HepG2 (cell line): ENCODE data around the gene MROH2A. TPM values are rescaled to one million over a fixed set of nuclear protein-coding genes. Genes with fewer than 3 reads are reported as not detected.

Source experiments
- ATAC-seq: fragments of 200-7000 bp; cut with Tn5 transposase; 3 replicates; pipeline ENCODE4 v1.9.1; 2020; ENCODE audit warnings: mild to moderate bottlenecking, moderate library complexity
- BruUV-seq: library from RNA; stranded (reverse); fragments of 400-500 nt; replicated peaks from 2 replicates; lab custom pipeline; 2021; lab: Mats Ljungman, UMichigan
- CTCF ChIA-PET: fragments of 300-600 bp; formaldehyde crosslinking; extraction: SDS; loops from one replicate; lab custom pipeline; 2021; ENCODE audit warnings: low total read pairs, inconsistent platforms, low intra/inter-chr PET ratio; lab: Yijun Ruan, JAX
- POLR2A ChIA-PET: fragments of 350-600 bp; sonication (Branson Sonifier 250); formaldehyde crosslinking; loops from one replicate; lab custom pipeline; 2020; ENCODE audit warnings: antibody characterized with exemption, inconsistent platforms; lab: Yijun Ruan, JAX
- DNase-seq: peaks from one replicate; pipeline ENCODE4 v3.0.0-alpha.2; 2015; ENCODE audit warnings: low spot score
- FAIRE-seq: peaks from 3 replicates; lab custom pipeline; 2011; peaks lifted over from hg19 to GRCh38; lab: Jason Lieb, UNC
- H2AFZ ChIP-seq: one replicate; pipeline ENCODE4 v1.6.1; 2011; ENCODE audit warnings: low read length, inconsistent platforms
- H3K27ac ChIP-seq: fragments of 300-600 bp; 3 replicates; pipeline ENCODE4 v1.8.0; 2011; ENCODE audit warnings: mixed run types, mild to moderate bottlenecking, mixed read lengths, low read length, inconsistent platforms; ENCODE audit not compliant: insufficient read depth; ENCODE audit errors: extremely low read length
- H3K27me3 ChIP-seq, 2 experiments: fragments of 200-600 bp in 1 of 2; 2 replicates in 1 of 2; 3 replicates in 1 of 2; pipeline versions ENCODE4 v1.6.0 to v1.8.0; 2011; ENCODE audit warnings: low read length in 2 of 2, mild to moderate bottlenecking in 2 of 2, moderate library complexity in 2 of 2, inconsistent platforms in 1 of 2; ENCODE audit not compliant: insufficient read depth in 2 of 2, control insufficient read depth in 1 of 2
- H3K36me3 ChIP-seq, 2 experiments: fragments of 200-600 bp in 1 of 2; replicated peaks in 1 of 2; 2 replicates in 1 of 2; 3 replicates in 1 of 2; pipeline versions ENCODE4 v1.5.1 to v1.8.0; 2011; ENCODE audit warnings: low read length in 2 of 2, inconsistent platforms in 1 of 2; ENCODE audit not compliant: insufficient read depth in 2 of 2, control insufficient read depth in 1 of 2
- H3K4me1 ChIP-seq: 2 replicates; pipeline ENCODE4 v1.5.1; 2012; ENCODE audit warnings: low read length, inconsistent platforms; ENCODE audit not compliant: insufficient read depth
- H3K4me2 ChIP-seq: 2 replicates; pipeline ENCODE4 v1.6.0; 2011; ENCODE audit warnings: low read depth, low read length, inconsistent platforms
- H3K4me3 ChIP-seq, 3 experiments: fragments of 200-600 bp in 1 of 3; sonication (generic), shearing (Covaris generic) in 1 of 3; replicated peaks in 1 of 3; 2 replicates each; pipeline ENCODE4 v1.5.1; 2011 to 2016; ENCODE audit warnings: low read length in 3 of 3, inconsistent platforms in 2 of 3, low read depth in 2 of 3, mild to moderate bottlenecking in 2 of 3, control low read depth in 1 of 3, mixed read lengths in 1 of 3; ENCODE audit not compliant: insufficient read depth in 1 of 3
- H3K79me2 ChIP-seq: one replicate; pipeline ENCODE4 v1.6.1; 2011; ENCODE audit warnings: low read length, inconsistent platforms; ENCODE audit not compliant: insufficient read depth
- H3K9ac ChIP-seq: 2 replicates; pipeline ENCODE4 v1.6.0; 2011; ENCODE audit warnings: mild to moderate bottlenecking, low read depth, low read length, inconsistent platforms; ENCODE audit not compliant: insufficient read depth
- H3K9me3 ChIP-seq: 2 replicates; pipeline ENCODE4 v1.5.1; 2012; ENCODE audit warnings: mild to moderate bottlenecking, low read length
- H4K20me1 ChIP-seq: 2 replicates; pipeline ENCODE4 v1.6.0; 2011; ENCODE audit warnings: inconsistent platforms, mild to moderate bottlenecking, low read length, moderate library complexity; ENCODE audit not compliant: insufficient read depth
- AGO2 ChIP-seq: fragments of 200-400 bp; formaldehyde crosslinking; optimal IDR thresholded peaks from 2 replicates; pipeline ENCODE3; 2017; ENCODE audit warnings: mild to moderate bottlenecking, low read depth, low read length, moderate library complexity
- BCL6 ChIP-seq: IDR thresholded peaks from 2 replicates; pipeline ENCODE4 v1.6.1; 2016; ENCODE audit warnings: missing genetic modification reagents, missing compliant biosample characterization
- CAMTA2 ChIP-seq: sonication (generic); formaldehyde crosslinking; IDR thresholded peaks from 2 replicates; pipeline ENCODE4 v1.4.0; 2020; ENCODE audit warnings: mild to moderate bottlenecking, missing genetic modification reagents, borderline replicate concordance
- MED8 ChIP-seq: sonication (generic); formaldehyde crosslinking; IDR thresholded peaks from 2 replicates; pipeline ENCODE4 v1.8.1; 2023; ENCODE audit warnings: mild to moderate bottlenecking, missing genetic modification reagents; ENCODE audit not compliant: insufficient replicate concordance
- SMAD9 ChIP-seq: sonication (generic); formaldehyde crosslinking; IDR thresholded peaks from 2 replicates; pipeline ENCODE4 v1.5.1; 2020; ENCODE audit warnings: mild to moderate bottlenecking, missing genetic modification reagents
- SPEN ChIP-seq: sonication (generic); formaldehyde crosslinking; IDR thresholded peaks from 2 replicates; pipeline ENCODE4 v1.5.1; 2020; ENCODE audit warnings: low read depth, mild to moderate bottlenecking, missing genetic modification reagents
- ZNF607 ChIP-seq: sonication (generic); formaldehyde crosslinking; IDR thresholded peaks from 2 replicates; pipeline ENCODE4 v1.5.1; 2020; ENCODE audit warnings: missing genetic modification reagents, mild to moderate bottlenecking, borderline replicate concordance
- WGBS: methylation state at CpG from one replicate; pipeline ENCODE4 v1.1.6; 2017; ENCODE audit warnings: low lambda C conversion rate; 5-methylcytosine and 5-hydroxymethylcytosine counted together
- in situ Hi-C: cut with HindIII; loops from 2 replicates; pipeline ENCODE4 v1.10.0; 2017; ENCODE audit warnings: low pct_unique_long_range_greater_than_20kb; ENCODE audit not compliant: extremely low pct_ligation_motif_present
- intact Hi-C: fragments of 100-400 bp; cut with micrococcal nuclease; formaldehyde crosslinking; loops from one replicate; pipeline ENCODE4 v1.10.0; 2022; ENCODE audit not compliant: unreplicated experiment
- polyA plus RNA-seq, 8 experiments: library from polyadenylated mRNA; depleted of rRNA in 3 of 8; stranded (reverse) in 7 of 8; unstranded in 1 of 8; fragments of >200 nt; fragmentation: Illumina TruSeq in 4 of 8; extraction: Trizol in 4 of 8; gene quantifications; 2 replicates each; pipeline versions ENCODE4 v1.2.1 to v1.2.3, GENCODE V29; 2011 to 2016; ENCODE audit warnings: low read depth in 4 of 8, missing spikeins in 1 of 8, mixed read lengths in 1 of 8; ENCODE audit not compliant: insufficient read depth in 1 of 8
- total RNA-seq, 5 experiments: library from RNA; depleted of rRNA; stranded (reverse); fragments of >200 nt; fragmentation: Illumina TruSeq; extraction: Trizol; gene quantifications; 2 replicates each; pipeline ENCODE4 v1.2.3, GENCODE V29; 2016; ENCODE audit warnings: low read depth in 1 of 5
- TF ChIP-seq, protein P1 (sequence below): sonication (generic); formaldehyde crosslinking; IDR thresholded peaks from 2 replicates; pipeline ENCODE4 v1.8.1; 2023; ENCODE audit warnings: mild to moderate bottlenecking, inconsistent platforms, moderate library complexity, missing genetic modification reagents, borderline replicate concordance
- TF ChIP-seq, protein P2 (sequence below): sonication (generic); formaldehyde crosslinking; IDR thresholded peaks from 2 replicates; pipeline ENCODE4 v1.5.0; 2020; ENCODE audit warnings: mild to moderate bottlenecking, missing genetic modification reagents, moderate library complexity

Gene MROH2A
- total and polyA plus RNA-seq, 2 of the 13 experiments (the other 11 are each of a cell fraction or from before 2014, with no cell fraction given): 0.03 to 0.04 TPM

GRCh38 chr2:233848276-233848675 is 70.1 kb downstream of the MROH2A start:
- no peak for ATAC-seq
- ChIA-PET POLR2A (no interaction called here), CTCF (no interaction called here)
- H3K4me1 ChIP-seq: peaks cover 25% of the 10 kb centered on the region
- no peak overlapping the region for H2AFZ ChIP-seq
- peaks cover 9% of the 10 kb centered on the region for H4K20me1 ChIP-seq
- intact Hi-C loops (no loop called here), in situ Hi-C loops (loop anchor here (25.0 kb wide), 1 partner anchor 536 kb away; the partner anchor contains the start of gene SAG)
- TF ChIP-seq, protein P1, sequence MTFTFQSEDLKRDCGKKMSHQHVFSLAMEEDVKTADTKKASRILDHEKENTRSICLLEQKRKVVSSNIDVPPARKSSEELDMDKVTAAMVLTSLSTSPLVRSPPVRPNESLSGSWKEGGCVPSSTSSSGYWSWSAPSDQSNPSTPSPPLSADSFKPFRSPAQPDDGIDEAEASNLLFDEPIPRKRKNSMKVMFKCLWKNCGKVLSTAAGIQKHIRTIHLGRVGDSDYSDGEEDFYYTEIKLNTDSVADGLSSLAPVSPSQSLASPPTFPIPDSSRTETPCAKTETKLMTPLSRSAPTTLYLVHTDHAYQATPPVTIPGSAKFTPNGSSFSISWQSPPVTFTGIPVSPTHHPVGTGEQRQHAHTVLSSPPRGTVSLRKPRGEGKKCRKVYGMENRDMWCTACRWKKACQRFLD (CRISPR knock-in tag): no peak
- TF ChIP-seq SMAD9 (no peak), AGO2 (peak; percentile 25), CAMTA2 (CRISPR knock-in tag) (no peak), BCL6 (CRISPR knock-in tag) (no peak), ZNF607 (CRISPR knock-in tag) (no peak), SPEN (CRISPR knock-in tag) (no peak), MED8 (CRISPR knock-in tag) (no peak)
- TF ChIP-seq, protein P2, sequence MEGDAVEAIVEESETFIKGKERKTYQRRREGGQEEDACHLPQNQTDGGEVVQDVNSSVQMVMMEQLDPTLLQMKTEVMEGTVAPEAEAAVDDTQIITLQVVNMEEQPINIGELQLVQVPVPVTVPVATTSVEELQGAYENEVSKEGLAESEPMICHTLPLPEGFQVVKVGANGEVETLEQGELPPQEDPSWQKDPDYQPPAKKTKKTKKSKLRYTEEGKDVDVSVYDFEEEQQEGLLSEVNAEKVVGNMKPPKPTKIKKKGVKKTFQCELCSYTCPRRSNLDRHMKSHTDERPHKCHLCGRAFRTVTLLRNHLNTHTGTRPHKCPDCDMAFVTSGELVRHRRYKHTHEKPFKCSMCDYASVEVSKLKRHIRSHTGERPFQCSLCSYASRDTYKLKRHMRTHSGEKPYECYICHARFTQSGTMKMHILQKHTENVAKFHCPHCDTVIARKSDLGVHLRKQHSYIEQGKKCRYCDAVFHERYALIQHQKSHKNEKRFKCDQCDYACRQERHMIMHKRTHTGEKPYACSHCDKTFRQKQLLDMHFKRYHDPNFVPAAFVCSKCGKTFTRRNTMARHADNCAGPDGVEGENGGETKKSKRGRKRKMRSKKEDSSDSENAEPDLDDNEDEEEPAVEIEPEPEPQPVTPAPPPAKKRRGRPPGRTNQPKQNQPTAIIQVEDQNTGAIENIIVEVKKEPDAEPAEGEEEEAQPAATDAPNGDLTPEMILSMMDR (CRISPR knock-in tag): no peak
- no peaks in the 10 kb centered on the region for H3K27me3 ChIP-seq
- no peak overlapping the region for H3K27ac ChIP-seq
- 98% methylated on average over 13 of the region's 13 CpGs for WGBS
- H3K9me3 ChIP-seq: no peaks in the 10 kb centered on the region
- H3K36me3 ChIP-seq: peaks cover 49 to 88% of the 10 kb centered on the region in 2 experiments
- FAIRE-seq: no peak
- H3K9ac ChIP-seq: no peak overlapping the region
- H3K79me2 ChIP-seq: peaks cover 29% of the 10 kb centered on the region
- DNase-seq: no peak
- H3K4me2 ChIP-seq: no peak overlapping the region
- no TSS peak for BruUV-seq
- H3K4me3 ChIP-seq: no peak overlapping the region
